ENCODE data around the gene COL11A1. TPM values are rescaled to one million over a fixed set of nuclear protein-coding genes. Genes with fewer than 3 reads are reported as not detected.

The COL11A1 gene
- total and polyA plus RNA-seq, 2 of the 4 experiments (the other 2 are of a cell fraction), result 4.6 to 5.2 TPM

DNA sequence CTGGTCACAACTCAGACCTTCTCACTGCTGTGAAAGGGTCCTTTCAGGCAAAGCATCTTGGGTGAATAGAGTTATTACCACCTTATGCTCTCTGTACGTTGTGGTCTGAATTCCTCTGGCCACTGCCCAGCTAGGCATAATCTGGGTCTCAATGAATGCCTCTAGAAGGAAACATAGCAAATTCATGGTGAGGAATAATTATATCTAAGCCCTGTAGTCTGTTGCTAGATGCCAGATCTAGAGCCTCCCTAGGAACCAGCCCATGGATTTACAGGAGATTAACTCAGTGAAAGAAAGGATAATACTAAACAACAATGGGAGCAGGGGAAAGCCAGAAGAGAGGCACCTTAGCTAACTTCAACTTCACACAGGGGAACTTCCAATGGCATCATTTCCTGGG, 2.4 kb upstream of the COL11A1 start:
- Histone ChIP-seq H4K20me1 (ENCODE audit: insufficient read depth, low read length) (no peaks in the 10 kb centered on the region), H2BK20ac (ENCODE audit: low read depth, low read length) (no peak overlapping the region), H2BK15ac (ENCODE audit: low read depth, low read length) (no peak overlapping the region), H3K4me3 (ENCODE audit: insufficient read depth, low read depth, low read length) (no peak overlapping the region), H3K9ac (ENCODE audit: low read depth, low read length) (no peak overlapping the region), H3K56ac (ENCODE audit: extremely low read depth, insufficient read depth, low read length) (no peak overlapping the region), H2AFZ (replicated peaks; ENCODE audit: low read length, poor library complexity) (no peak overlapping the region), H2AK5ac (ENCODE audit: low read depth, low read length) (no peak overlapping the region), H4K91ac (ENCODE audit: insufficient read depth, low read depth, low read length) (no peak overlapping the region; the same call in 1 of the 2 replicates), H3K79me1 (ENCODE audit: low read depth in 1 of 2, low read length in 2 of 2) (no peaks in the 10 kb centered on the region; a peak in 1 of 4 replicates), H2BK120ac (ENCODE audit: low read depth, low read length) (no peak overlapping the region), H3K4me2 (ENCODE audit: low read depth, low read length) (no peak overlapping the region), H3K4me1 (ENCODE audit: control insufficient read depth, insufficient read depth, low read length) (no peaks in the 10 kb centered on the region), H4K8ac (ENCODE audit: low read depth in 2 of 2, low read length in 2 of 2) (no peak overlapping the region), H3K27ac (ENCODE audit: insufficient read depth, low read length) (no peak overlapping the region), H4K5ac (ENCODE audit: low read depth, low read length) (no peak overlapping the region), H3K18ac (ENCODE audit: low read depth, low read length) (no peak overlapping the region), H3K23ac (ENCODE audit: low read depth, low read length) (no peak overlapping the region), H3K36me3 (ENCODE audit: control insufficient read depth, insufficient read depth, low read length) (no peaks in the 10 kb centered on the region), H2BK5ac (ENCODE audit: low read depth, low read length, poor library complexity, severe bottlenecking) (no peak overlapping the region), H3K27me3 (ENCODE audit: control insufficient read depth, insufficient read depth, low read length) (peaks cover 2% of the 10 kb centered on the region), H3K4ac (ENCODE audit: low read depth, low read length) (peak overlapping the region; percentile 32; the same call in 1 of the 2 replicates), H2AK9ac (replicated peaks; ENCODE audit: low read depth, low read length, poor library complexity) (no peak overlapping the region), H3K9me1 (ENCODE audit: insufficient read depth, low read length) (no peaks in the 10 kb centered on the region), H3K14ac (replicated peaks; ENCODE audit: low read depth, low read length) (no peak overlapping the region), H3K9me3 (ENCODE audit: control insufficient read depth, insufficient read depth, low read length) (no peaks in the 10 kb centered on the region)
- ChIA-PET POLR2A (ENCODE audit: unreplicated experiment) (no interaction called here), CTCF (no interaction called here)
- no CpG with 5 or more reads among the region's 1 CpG for WGBS, 2 experiments (ENCODE audit: extremely low coverage in 2 of 2, insufficient read length in 1 of 2)
- ATAC-seq (ENCODE audit: low read depth) (no peak), DNase-seq (no peak)
- dilution Hi-C loops (cut with HindIII; ENCODE audit: low sequenced_read_pairs, unreplicated experiment), result no loop called here
- no TSS peak for BruUV-seq (replicated peaks)
- intact Hi-C loops (cut with micrococcal nuclease), result no loop called here
- in situ Hi-C loops (cut with MboI; ENCODE audit: low sequenced_read_pairs), result no loop called here
- TF ChIP-seq SMC3 (IDR thresholded peaks at IDR 0.05; ENCODE audit: low read depth, low read length), result no peak
- TF ChIP-seq MAFK (IDR thresholded peaks at IDR 0.05; ENCODE audit: low read depth, low read length), result no peak
- no peak for TF ChIP-seq POLR2A (IDR thresholded peaks at IDR 0.05; ENCODE audit: low read depth, low read length)
- no peak for TF ChIP-seq CHD1 (IDR thresholded peaks at IDR 0.05; ENCODE audit: low read depth, low read length)
- TF ChIP-seq, protein P1, sequence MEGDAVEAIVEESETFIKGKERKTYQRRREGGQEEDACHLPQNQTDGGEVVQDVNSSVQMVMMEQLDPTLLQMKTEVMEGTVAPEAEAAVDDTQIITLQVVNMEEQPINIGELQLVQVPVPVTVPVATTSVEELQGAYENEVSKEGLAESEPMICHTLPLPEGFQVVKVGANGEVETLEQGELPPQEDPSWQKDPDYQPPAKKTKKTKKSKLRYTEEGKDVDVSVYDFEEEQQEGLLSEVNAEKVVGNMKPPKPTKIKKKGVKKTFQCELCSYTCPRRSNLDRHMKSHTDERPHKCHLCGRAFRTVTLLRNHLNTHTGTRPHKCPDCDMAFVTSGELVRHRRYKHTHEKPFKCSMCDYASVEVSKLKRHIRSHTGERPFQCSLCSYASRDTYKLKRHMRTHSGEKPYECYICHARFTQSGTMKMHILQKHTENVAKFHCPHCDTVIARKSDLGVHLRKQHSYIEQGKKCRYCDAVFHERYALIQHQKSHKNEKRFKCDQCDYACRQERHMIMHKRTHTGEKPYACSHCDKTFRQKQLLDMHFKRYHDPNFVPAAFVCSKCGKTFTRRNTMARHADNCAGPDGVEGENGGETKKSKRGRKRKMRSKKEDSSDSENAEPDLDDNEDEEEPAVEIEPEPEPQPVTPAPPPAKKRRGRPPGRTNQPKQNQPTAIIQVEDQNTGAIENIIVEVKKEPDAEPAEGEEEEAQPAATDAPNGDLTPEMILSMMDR (conservative IDR thresholded peaks at IDR 0.05; ENCODE audit: low read depth, low read length), result no peak
- no peak for TF ChIP-seq RCOR1 (IDR thresholded peaks at IDR 0.05; ENCODE audit: insufficient replicate concordance, low read length)

Measured in IMR-90 (cell line).